ENCODE data around the gene SPTBN1. TPM values are rescaled to one million over a fixed set of nuclear protein-coding genes. Genes with fewer than 3 reads are reported as not detected.

The SPTBN1 gene
- total and polyA plus RNA-seq, 2 of the 13 experiments (the other 11 are each of a cell fraction or from before 2014, with no cell fraction given), result 123 to 299 TPM

DNA sequence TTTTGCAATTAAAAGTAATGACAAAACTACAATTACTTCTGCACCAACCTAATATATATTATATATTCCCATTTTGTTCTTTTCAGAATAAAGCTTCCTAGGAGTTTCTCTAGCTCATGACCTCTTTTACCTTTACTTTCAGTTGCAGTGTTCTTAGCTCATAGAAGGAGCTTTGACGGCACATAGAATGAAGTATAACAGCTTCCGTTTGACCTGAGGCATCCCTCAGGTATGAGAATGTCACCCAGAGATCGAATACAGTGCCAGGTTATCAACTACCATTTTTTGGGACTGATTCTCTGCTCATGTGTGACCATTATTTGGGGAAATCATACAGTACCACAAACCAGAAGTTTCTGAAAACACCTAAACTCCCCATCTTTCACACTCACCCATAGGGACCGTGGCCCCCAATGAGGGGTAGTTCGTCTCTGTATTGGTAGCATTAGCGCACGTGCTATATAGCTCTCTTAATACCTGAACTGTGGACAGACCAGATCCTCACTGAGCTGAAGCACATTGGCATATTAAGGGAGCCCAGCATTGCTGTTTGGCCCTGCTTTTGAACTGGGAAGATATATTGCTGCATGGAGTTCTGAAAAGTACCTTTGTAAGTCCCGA is 123.0 kb downstream of the SPTBN1 start (continued):
- TF ChIP-seq IRF9 (CRISPR knock-in tag; IDR thresholded peaks at IDR 0.05; ENCODE audit: borderline replicate concordance), result no peak
- no peak for TF ChIP-seq ZNF547 (CRISPR knock-in tag; IDR thresholded peaks at IDR 0.05)
- TF ChIP-seq SNAPC5 (CRISPR knock-in tag; IDR thresholded peaks at IDR 0.05; ENCODE audit: borderline replicate concordance), result no peak
- no peak for TF ChIP-seq CEBPZ (IDR thresholded peaks at IDR 0.05; ENCODE audit: low read length)
- TF ChIP-seq, protein P1, sequence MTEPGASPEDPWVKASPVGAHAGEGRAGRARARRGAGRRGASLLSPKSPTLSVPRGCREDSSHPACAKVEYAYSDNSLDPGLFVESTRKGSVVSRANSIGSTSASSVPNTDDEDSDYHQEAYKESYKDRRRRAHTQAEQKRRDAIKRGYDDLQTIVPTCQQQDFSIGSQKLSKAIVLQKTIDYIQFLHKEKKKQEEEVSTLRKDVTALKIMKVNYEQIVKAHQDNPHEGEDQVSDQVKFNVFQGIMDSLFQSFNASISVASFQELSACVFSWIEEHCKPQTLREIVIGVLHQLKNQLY (CRISPR knock-in tag; IDR thresholded peaks at IDR 0.05), result no peak
- no peak for TF ChIP-seq FOXM1 (CRISPR knock-in tag; IDR thresholded peaks at IDR 0.05)
- TF ChIP-seq ONECUT2 (CRISPR knock-in tag; IDR thresholded peaks at IDR 0.05), result no peak
- no peak for TF ChIP-seq ZNF639 (CRISPR knock-in tag; conservative IDR thresholded peaks at IDR 0.05)
- TF ChIP-seq ZNF644 (CRISPR knock-in tag; IDR thresholded peaks at IDR 0.05; ENCODE audit: low read depth), result 0 out of 2 replicates have a peak, but pooled peaks have one; percentile 4
- 0 out of 2 replicates have a peak, but pooled peaks have one; percentile 11 for TF ChIP-seq POLR2G (IDR thresholded peaks at IDR 0.05; ENCODE audit: low read depth, low read length)
- TF ChIP-seq NR2F2 (IDR thresholded peaks at IDR 0.05; ENCODE audit: borderline replicate concordance, low read depth), result no peak
- TF ChIP-seq TAF1 (CRISPR knock-in tag; IDR thresholded peaks at IDR 0.05), result no peak
- TF ChIP-seq ZNF264 (CRISPR knock-in tag; IDR thresholded peaks at IDR 0.05), result no peak
- TF ChIP-seq, protein P2, sequence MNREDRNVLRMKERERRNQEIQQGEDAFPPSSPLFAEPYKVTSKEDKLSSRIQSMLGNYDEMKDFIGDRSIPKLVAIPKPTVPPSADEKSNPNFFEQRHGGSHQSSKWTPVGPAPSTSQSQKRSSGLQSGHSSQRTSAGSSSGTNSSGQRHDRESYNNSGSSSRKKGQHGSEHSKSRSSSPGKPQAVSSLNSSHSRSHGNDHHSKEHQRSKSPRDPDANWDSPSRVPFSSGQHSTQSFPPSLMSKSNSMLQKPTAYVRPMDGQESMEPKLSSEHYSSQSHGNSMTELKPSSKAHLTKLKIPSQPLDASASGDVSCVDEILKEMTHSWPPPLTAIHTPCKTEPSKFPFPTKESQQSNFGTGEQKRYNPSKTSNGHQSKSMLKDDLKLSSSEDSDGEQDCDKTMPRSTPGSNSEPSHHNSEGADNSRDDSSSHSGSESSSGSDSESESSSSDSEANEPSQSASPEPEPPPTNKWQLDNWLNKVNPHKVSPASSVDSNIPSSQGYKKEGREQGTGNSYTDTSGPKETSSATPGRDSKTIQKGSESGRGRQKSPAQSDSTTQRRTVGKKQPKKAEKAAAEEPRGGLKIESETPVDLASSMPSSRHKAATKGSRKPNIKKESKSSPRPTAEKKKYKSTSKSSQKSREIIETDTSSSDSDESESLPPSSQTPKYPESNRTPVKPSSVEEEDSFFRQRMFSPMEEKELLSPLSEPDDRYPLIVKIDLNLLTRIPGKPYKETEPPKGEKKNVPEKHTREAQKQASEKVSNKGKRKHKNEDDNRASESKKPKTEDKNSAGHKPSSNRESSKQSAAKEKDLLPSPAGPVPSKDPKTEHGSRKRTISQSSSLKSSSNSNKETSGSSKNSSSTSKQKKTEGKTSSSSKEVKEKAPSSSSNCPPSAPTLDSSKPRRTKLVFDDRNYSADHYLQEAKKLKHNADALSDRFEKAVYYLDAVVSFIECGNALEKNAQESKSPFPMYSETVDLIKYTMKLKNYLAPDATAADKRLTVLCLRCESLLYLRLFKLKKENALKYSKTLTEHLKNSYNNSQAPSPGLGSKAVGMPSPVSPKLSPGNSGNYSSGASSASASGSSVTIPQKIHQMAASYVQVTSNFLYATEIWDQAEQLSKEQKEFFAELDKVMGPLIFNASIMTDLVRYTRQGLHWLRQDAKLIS (CRISPR knock-in tag; IDR thresholded peaks at IDR 0.05), result no peak
- no peak for TF ChIP-seq SIX1 (CRISPR knock-in tag; IDR thresholded peaks at IDR 0.05; ENCODE audit: borderline replicate concordance)
- TF ChIP-seq ZNF574 (CRISPR knock-in tag; IDR thresholded peaks at IDR 0.05), result no peak
